ENCODE measurements around the gene SCIN. TPM values are rescaled to one million over a fixed set of nuclear protein-coding genes. Genes with fewer than 3 reads are reported as not detected.

The SCIN gene
- total RNA-seq, 2 experiments from 2014 or later = not detected

DNA sequence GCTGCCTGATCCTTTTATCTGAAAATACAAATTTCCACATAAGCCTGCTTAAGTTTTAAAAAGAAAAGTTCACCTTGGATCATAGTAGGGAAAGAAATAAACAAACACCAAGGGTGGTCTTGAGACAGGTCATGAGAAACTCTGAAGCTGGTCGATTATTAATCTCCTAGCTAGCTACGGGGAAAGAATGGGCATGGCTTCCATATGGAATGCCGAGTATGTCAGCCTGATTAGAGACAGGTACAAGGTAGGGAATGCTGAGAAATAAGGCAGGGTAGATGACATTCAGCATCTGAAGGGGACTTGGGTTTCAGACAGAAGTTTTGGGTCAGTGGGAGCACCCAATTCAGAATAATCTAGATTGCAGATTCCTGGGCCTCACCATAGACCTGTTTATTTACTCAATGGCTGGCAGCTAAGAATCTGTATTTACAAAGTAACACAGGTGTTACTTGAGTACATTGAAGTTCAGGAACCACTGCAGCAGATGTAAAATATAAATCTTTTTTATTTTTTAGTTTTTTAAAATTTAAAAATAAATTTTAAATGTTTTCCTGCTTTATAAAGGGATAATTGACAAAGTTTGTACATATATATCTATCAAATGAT, 49.0 kb downstream of the SCIN start:
- Histone ChIP-seq H2AFZ (ENCODE audit: low read length) (no peak overlapping the region), H3K9me3 (ENCODE audit: low read length) (no peaks in the 10 kb centered on the region), H3K4me2 (ENCODE audit: low read length) (no peak overlapping the region), H3K4me1 (ENCODE audit: insufficient read depth, low read length, poor library complexity, severe bottlenecking) (no peaks in the 10 kb centered on the region), H3K4me3 (ENCODE audit: low read depth, low read length, poor library complexity, severe bottlenecking) (no peak overlapping the region), H3K9me2 (ENCODE audit: insufficient read depth, low read length) (no peaks in the 10 kb centered on the region), H4K20me1 (ENCODE audit: insufficient read depth, low read length) (no peaks in the 10 kb centered on the region), H3K36me3 (ENCODE audit: insufficient read depth, low read length) (no peaks in the 10 kb centered on the region), H3K27ac (ENCODE audit: low read depth, low read length, poor library complexity, severe bottlenecking) (no peak overlapping the region), H3K79me2 (ENCODE audit: insufficient read depth, low read depth, low read length) (no peaks in the 10 kb centered on the region)
- no peak for TF ChIP-seq EZH2phosphoT487 (IDR thresholded peaks at IDR 0.05; ENCODE audit: borderline replicate concordance, low read depth, low read length)
- TF ChIP-seq, protein P1, sequence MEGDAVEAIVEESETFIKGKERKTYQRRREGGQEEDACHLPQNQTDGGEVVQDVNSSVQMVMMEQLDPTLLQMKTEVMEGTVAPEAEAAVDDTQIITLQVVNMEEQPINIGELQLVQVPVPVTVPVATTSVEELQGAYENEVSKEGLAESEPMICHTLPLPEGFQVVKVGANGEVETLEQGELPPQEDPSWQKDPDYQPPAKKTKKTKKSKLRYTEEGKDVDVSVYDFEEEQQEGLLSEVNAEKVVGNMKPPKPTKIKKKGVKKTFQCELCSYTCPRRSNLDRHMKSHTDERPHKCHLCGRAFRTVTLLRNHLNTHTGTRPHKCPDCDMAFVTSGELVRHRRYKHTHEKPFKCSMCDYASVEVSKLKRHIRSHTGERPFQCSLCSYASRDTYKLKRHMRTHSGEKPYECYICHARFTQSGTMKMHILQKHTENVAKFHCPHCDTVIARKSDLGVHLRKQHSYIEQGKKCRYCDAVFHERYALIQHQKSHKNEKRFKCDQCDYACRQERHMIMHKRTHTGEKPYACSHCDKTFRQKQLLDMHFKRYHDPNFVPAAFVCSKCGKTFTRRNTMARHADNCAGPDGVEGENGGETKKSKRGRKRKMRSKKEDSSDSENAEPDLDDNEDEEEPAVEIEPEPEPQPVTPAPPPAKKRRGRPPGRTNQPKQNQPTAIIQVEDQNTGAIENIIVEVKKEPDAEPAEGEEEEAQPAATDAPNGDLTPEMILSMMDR (conservative IDR thresholded peaks at IDR 0.05; ENCODE audit: low read length) = no peak
- no TSS peak for BruUV-seq (replicated peaks)
- ChIA-PET POLR2A (interaction anchor here (1.1 kb wide), 1 partner anchor 16 kb away, joined by 3 read pairs; no protein-coding TSS in a partner anchor), CTCF (ENCODE audit: unreplicated experiment) (no interaction called here)
- intact Hi-C loops (cut with micrococcal nuclease; ENCODE audit: unreplicated experiment) = no loop called here
- no peak for DNase-seq (ENCODE audit: low spot score)

DNA sequence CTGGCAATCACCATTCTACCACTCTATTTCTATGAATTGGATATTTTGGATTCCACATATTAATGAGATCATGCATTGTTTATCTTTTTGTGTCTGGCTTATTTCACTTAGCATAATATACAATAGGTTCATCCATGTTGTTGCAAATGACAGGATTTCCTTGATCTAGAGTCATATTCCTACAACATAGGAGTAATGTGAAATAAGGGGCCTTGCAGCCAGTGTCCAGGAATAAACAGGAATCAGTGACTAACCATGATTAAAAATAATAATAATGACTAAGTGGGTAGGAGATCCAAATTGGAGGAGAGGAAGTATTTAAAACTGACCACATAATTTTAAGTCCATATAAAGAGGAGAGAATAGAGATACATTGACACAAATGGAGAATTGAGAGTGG, 49.9 kb downstream of the SCIN start:
- H3K4me3 ChIP-seq (ENCODE audit: low read depth, low read length, poor library complexity, severe bottlenecking) = no peak overlapping the region
- BruUV-seq (replicated peaks) = no TSS peak
- no peaks in the 10 kb centered on the region for H4K20me1 ChIP-seq (ENCODE audit: insufficient read depth, low read length)
- H3K36me3 ChIP-seq (ENCODE audit: insufficient read depth, low read length) = no peaks in the 10 kb centered on the region
- no peak for DNase-seq (ENCODE audit: low spot score)
- no peaks in the 10 kb centered on the region for H3K4me1 ChIP-seq (ENCODE audit: insufficient read depth, low read length, poor library complexity, severe bottlenecking)
- H3K4me2 ChIP-seq (ENCODE audit: low read length) = no peak overlapping the region
- TF ChIP-seq EZH2phosphoT487 (IDR thresholded peaks at IDR 0.05; ENCODE audit: borderline replicate concordance, low read depth, low read length) = no peak
- TF ChIP-seq, protein P1 (conservative IDR thresholded peaks at IDR 0.05; ENCODE audit: low read length) = no peak
- no peak overlapping the region for H2AFZ ChIP-seq (ENCODE audit: low read length)
- POLR2A ChIA-PET = no interaction called here
- no peaks in the 10 kb centered on the region for H3K9me3 ChIP-seq (ENCODE audit: low read length)
- CTCF ChIA-PET (ENCODE audit: unreplicated experiment) = no interaction called here
- no peak overlapping the region for H3K27ac ChIP-seq (ENCODE audit: low read depth, low read length, poor library complexity, severe bottlenecking)
- no peaks in the 10 kb centered on the region for H3K79me2 ChIP-seq (ENCODE audit: insufficient read depth, low read depth, low read length)
- no peaks in the 10 kb centered on the region for H3K9me2 ChIP-seq (ENCODE audit: insufficient read depth, low read length)
- intact Hi-C loops (cut with micrococcal nuclease; ENCODE audit: unreplicated experiment) = no loop called here

DNA sequence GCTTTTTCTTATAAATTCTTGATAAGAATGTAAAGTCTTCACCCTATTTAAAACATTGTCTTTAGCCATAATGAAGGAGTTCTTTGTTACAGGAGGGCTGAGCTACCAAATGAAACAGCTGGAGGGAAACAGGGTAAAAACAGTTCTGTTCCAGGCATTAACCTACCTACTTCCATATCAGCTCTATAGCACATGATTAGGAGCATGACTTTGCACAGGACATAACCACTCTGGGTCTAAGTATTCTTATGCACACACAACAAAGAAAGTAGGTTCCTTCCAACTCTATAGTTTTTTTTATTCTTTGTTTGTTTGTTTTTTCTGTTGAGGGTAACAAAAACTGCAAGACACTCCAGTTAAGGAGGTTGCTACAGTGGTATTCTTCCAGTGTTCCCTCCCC, 52.7 kb downstream of the SCIN start:
- ChIA-PET CTCF (ENCODE audit: unreplicated experiment) (no interaction called here), POLR2A (interaction anchor here (0.8 kb wide), 1 partner anchor 13 kb away, joined by 3 read pairs; no protein-coding TSS in a partner anchor)

More for the DNA sequence above, 52.7 kb downstream of the SCIN start:
- Histone ChIP-seq H4K20me1 (ENCODE audit: insufficient read depth, low read length) (no peaks in the 10 kb centered on the region), H3K9me2 (ENCODE audit: insufficient read depth, low read length) (no peaks in the 10 kb centered on the region), H3K4me2 (ENCODE audit: low read length) (no peak overlapping the region), H3K4me3 (ENCODE audit: low read depth, low read length, poor library complexity, severe bottlenecking) (no peak overlapping the region), H3K9me3 (ENCODE audit: low read length) (no peaks in the 10 kb centered on the region), H3K4me1 (ENCODE audit: insufficient read depth, low read length, poor library complexity, severe bottlenecking) (no peaks in the 10 kb centered on the region), H2AFZ (ENCODE audit: low read length) (no peak overlapping the region), H3K36me3 (ENCODE audit: insufficient read depth, low read length) (no peaks in the 10 kb centered on the region), H3K27ac (ENCODE audit: low read depth, low read length, poor library complexity, severe bottlenecking) (no peak overlapping the region), H3K79me2 (ENCODE audit: insufficient read depth, low read depth, low read length) (no peaks in the 10 kb centered on the region)
- no peak for DNase-seq (ENCODE audit: low spot score)
- no TSS peak for BruUV-seq (replicated peaks)
- intact Hi-C loops (cut with micrococcal nuclease; ENCODE audit: unreplicated experiment) = no loop called here
- TF ChIP-seq, protein P1 (conservative IDR thresholded peaks at IDR 0.05; ENCODE audit: low read length) = no peak
- no peak for TF ChIP-seq EZH2phosphoT487 (IDR thresholded peaks at IDR 0.05; ENCODE audit: borderline replicate concordance, low read depth, low read length)
